Stimulated activated memory B cell treated with anti-CD40 and anti-IgM and Interleukin-4, amounts not matched to agents 10 μg/mL and 1 μg/mL and 100 μg/mL, for 72 hours (primary cell): ENCODE data around the gene KRT31.
"Not testable (repeated sequence)": the region's sequence is repeated elsewhere in the genome, so short reads cannot be mapped to it uniquely, and the experiment has no call there.

Experiments
- ATAC-seq: fragments of 150-1000 bp; cut with Tn5 transposase; 2 replicates; pipeline ENCODE4 v1.10.0; 2021
- H3K27ac Mint-ChIP-seq: one replicate; pipeline ENCODE4 v1.8.0; 2022; ENCODE audit warnings: mild to moderate bottlenecking, mixed read lengths
- H3K27me3 Mint-ChIP-seq: one replicate; pipeline ENCODE4 v1.8.0; 2022; ENCODE audit warnings: mixed read lengths
- H3K36me3 Mint-ChIP-seq: one replicate; pipeline ENCODE4 v1.8.0; 2022; ENCODE audit warnings: mixed read lengths
- H3K4me1 Mint-ChIP-seq: one replicate; pipeline ENCODE4 v1.8.0; 2022; ENCODE audit warnings: mixed read lengths
- H3K4me3 Mint-ChIP-seq: one replicate; pipeline ENCODE4 v1.8.0; 2022; ENCODE audit warnings: mild to moderate bottlenecking, moderate library complexity, mixed read lengths
- H3K9me3 Mint-ChIP-seq: one replicate; pipeline ENCODE4 v1.8.0; 2022; ENCODE audit warnings: mixed read lengths

The KRT31 gene

GRCh38 chr17:41406205-41406604 lies 8.8 kb upstream of the KRT31 start:
- no peak for ATAC-seq
- H3K9me3 Mint-ChIP-seq: no peaks in the 10 kb centered on the region
- no peak overlapping the region for H3K27ac Mint-ChIP-seq
- no peak overlapping the region for H3K4me3 Mint-ChIP-seq
- H3K27me3 Mint-ChIP-seq: peaks cover 39% of the 10 kb centered on the region
- no peaks in the 10 kb centered on the region for H3K4me1 Mint-ChIP-seq
- no peaks in the 10 kb centered on the region for H3K36me3 Mint-ChIP-seq

- Mint-ChIP-seq H3K9me3 (no peaks in the 10 kb centered on the region), H3K27me3 (peaks cover 55% of the 10 kb centered on the region), H3K27ac (no peak overlapping the region), H3K36me3 (no peaks in the 10 kb centered on the region), H3K4me3 (no peak overlapping the region), H3K4me1 (no peaks in the 10 kb centered on the region)
- ATAC-seq: no peak
Measured at GRCh38 chr17:41404024-41404671, 6.7 kb upstream of the KRT31 start.

- Mint-ChIP-seq H3K36me3 (no peaks in the 10 kb centered on the region), H3K4me1 (no peaks in the 10 kb centered on the region), H3K27ac (no peak overlapping the region), H3K4me3 (no peak overlapping the region), H3K27me3 (peaks cover 54% of the 10 kb centered on the region), H3K9me3 (no peaks in the 10 kb centered on the region)
- ATAC-seq: no peak
Measured at GRCh38 chr17:41403404-41404023, 6.1 kb upstream of the KRT31 start.

- ATAC-seq: no peak
- H3K4me1 Mint-ChIP-seq: no peaks in the 10 kb centered on the region
- peaks cover 55% of the 10 kb centered on the region for H3K27me3 Mint-ChIP-seq
- H3K36me3 Mint-ChIP-seq: no peaks in the 10 kb centered on the region
- H3K9me3 Mint-ChIP-seq: no peaks in the 10 kb centered on the region
- H3K27ac Mint-ChIP-seq: no peak overlapping the region
- no peak overlapping the region for H3K4me3 Mint-ChIP-seq
Measured at GRCh38 chr17:41402161-41402560, 4.8 kb upstream of the KRT31 start.

GRCh38 chr17:41396340-41396739 lies 1.1 kb downstream of the KRT31 start:
- H3K9me3 Mint-ChIP-seq: no peaks in the 10 kb centered on the region
- no peaks in the 10 kb centered on the region for H3K4me1 Mint-ChIP-seq
- no peak overlapping the region for H3K27ac Mint-ChIP-seq
- H3K36me3 Mint-ChIP-seq: no peaks in the 10 kb centered on the region
- no peak for ATAC-seq
- H3K27me3 Mint-ChIP-seq: peaks cover 60% of the 10 kb centered on the region
- H3K4me3 Mint-ChIP-seq: no peak overlapping the region

- Mint-ChIP-seq H3K9me3 (no peaks in the 10 kb centered on the region), H3K4me1 (no peaks in the 10 kb centered on the region), H3K4me3 (no peak overlapping the region), H3K27ac (no peak overlapping the region), H3K27me3 (peaks cover 55% of the 10 kb centered on the region), H3K36me3 (no peaks in the 10 kb centered on the region)
- no peak for ATAC-seq
Measured at GRCh38 chr17:41395611-41396010, 1.8 kb downstream of the KRT31 start.

- ATAC-seq: not testable (repeated sequence)
Measured at GRCh38 chr17:41395044-41395443, 2.4 kb downstream of the KRT31 start.

GRCh38 chr17:41394254-41394996 lies 3.0 kb downstream of the KRT31 start:
- Mint-ChIP-seq H3K27ac (no peak overlapping the region), H3K36me3 (no peaks in the 10 kb centered on the region), H3K27me3 (peaks cover 55% of the 10 kb centered on the region), H3K4me3 (no peak overlapping the region), H3K9me3 (no peaks in the 10 kb centered on the region), H3K4me1 (no peaks in the 10 kb centered on the region)
- ATAC-seq: no peak

More at GRCh38 chr17:41395044-41395443, 2.4 kb downstream of the KRT31 start:
- peaks cover 55% of the 10 kb centered on the region for H3K27me3 Mint-ChIP-seq
- H3K9me3 Mint-ChIP-seq, H3K27ac Mint-ChIP-seq, H3K4me3 Mint-ChIP-seq, H3K36me3 Mint-ChIP-seq, H3K4me1 Mint-ChIP-seq: not testable (repeated sequence)

- Mint-ChIP-seq H3K4me3 (no peak overlapping the region), H3K4me1 (no peaks in the 10 kb centered on the region), H3K27ac (no peak overlapping the region), H3K9me3 (no peaks in the 10 kb centered on the region), H3K27me3 (peaks cover 55% of the 10 kb centered on the region), H3K36me3 (no peaks in the 10 kb centered on the region)
- ATAC-seq: no peak
Measured at GRCh38 chr17:41393826-41394225, 3.6 kb downstream of the KRT31 start.

GRCh38 chr17:41393294-41393693 lies 4.1 kb downstream of the KRT31 start:
- Mint-ChIP-seq H3K36me3 (no peaks in the 10 kb centered on the region), H3K27me3 (peaks cover 54% of the 10 kb centered on the region), H3K27ac (no peak overlapping the region), H3K4me3 (no peak overlapping the region), H3K4me1 (no peaks in the 10 kb centered on the region), H3K9me3 (no peaks in the 10 kb centered on the region)
- no peak for ATAC-seq

GRCh38 chr17:41392278-41392677 lies 5.1 kb downstream of the KRT31 start:
- Mint-ChIP-seq H3K4me3 (no peak overlapping the region), H3K9me3 (peaks cover 2% of the 10 kb centered on the region), H3K27me3 (peaks cover 46% of the 10 kb centered on the region), H3K27ac (no peak overlapping the region), H3K36me3 (no peaks in the 10 kb centered on the region), H3K4me1 (no peaks in the 10 kb centered on the region)
- ATAC-seq: no peak

GRCh38 chr17:41391535-41391934 lies 5.9 kb downstream of the KRT31 start:
- no peak for ATAC-seq
- H3K4me1 Mint-ChIP-seq: no peaks in the 10 kb centered on the region
- peaks cover 3% of the 10 kb centered on the region for H3K36me3 Mint-ChIP-seq
- H3K27ac Mint-ChIP-seq: no peak overlapping the region
- H3K27me3 Mint-ChIP-seq: peaks cover 46% of the 10 kb centered on the region
- H3K9me3 Mint-ChIP-seq: peaks cover 5% of the 10 kb centered on the region
- H3K4me3 Mint-ChIP-seq: no peak overlapping the region

- Mint-ChIP-seq H3K36me3 (peaks cover 6% of the 10 kb centered on the region), H3K4me1 (no peaks in the 10 kb centered on the region), H3K4me3 (no peak overlapping the region), H3K9me3 (peaks cover 9% of the 10 kb centered on the region), H3K27ac (no peak overlapping the region), H3K27me3 (peaks cover 48% of the 10 kb centered on the region)
- no peak for ATAC-seq
Measured at GRCh38 chr17:41390411-41390938, 6.9 kb downstream of the KRT31 start.

GRCh38 chr17:41387670-41388069 lies 9.7 kb downstream of the KRT31 start:
- Mint-ChIP-seq H3K36me3 (peaks cover 6% of the 10 kb centered on the region), H3K4me1 (no peaks in the 10 kb centered on the region), H3K27me3 (peaks cover 56% of the 10 kb centered on the region), H3K4me3 (no peak overlapping the region), H3K27ac (no peak overlapping the region), H3K9me3 (peaks cover 12% of the 10 kb centered on the region)
- no peak for ATAC-seq

- Mint-ChIP-seq H3K9me3 (peaks cover 12% of the 10 kb centered on the region), H3K27me3 (peaks cover 54% of the 10 kb centered on the region), H3K27ac (no peak overlapping the region), H3K36me3 (peaks cover 6% of the 10 kb centered on the region), H3K4me3 (no peak overlapping the region), H3K4me1 (no peaks in the 10 kb centered on the region)
- ATAC-seq: no peak
Measured at GRCh38 chr17:41386227-41386626, 11.2 kb downstream of the KRT31 start.
